Activated naive CD8-positive, alpha-beta T cell treated with anti-CD3 and anti-CD28 coated beads for 36 hours (primary cell): Measurements from ENCODE around the gene RAI1. TPM values are rescaled to one million over a fixed set of nuclear protein-coding genes. Genes with fewer than 3 reads are reported as not detected.
"Not testable (repeated sequence)": the region's sequence is repeated elsewhere in the genome, so short reads cannot be mapped to it uniquely, and the experiment has no call there.

Experiments
- DNase-seq: peaks from one replicate; pipeline ENCODE4 v3.0.0; 2021
- H3K27ac Mint-ChIP-seq: one replicate; pipeline ENCODE4 v1.8.0; 2022; ENCODE audit warnings: mild to moderate bottlenecking, moderate library complexity, mixed read lengths
- H3K27me3 Mint-ChIP-seq: one replicate; pipeline ENCODE4 v1.8.0; 2022; ENCODE audit warnings: mild to moderate bottlenecking, mixed read lengths
- H3K36me3 Mint-ChIP-seq: one replicate; pipeline ENCODE4 v1.8.0; 2021; ENCODE audit warnings: mild to moderate bottlenecking, mixed read lengths
- H3K4me1 Mint-ChIP-seq: one replicate; pipeline ENCODE4 v1.8.0; 2021; ENCODE audit warnings: mixed read lengths
- H3K4me3 Mint-ChIP-seq: one replicate; pipeline ENCODE4 v1.8.0; 2022; ENCODE audit warnings: mild to moderate bottlenecking, moderate library complexity, mixed read lengths
- H3K9me3 Mint-ChIP-seq: one replicate; pipeline ENCODE4 v1.8.0; 2022; ENCODE audit warnings: mixed read lengths
- total RNA-seq, 2 experiments: library from RNA; stranded (reverse); gene quantifications; one replicate each; pipeline ENCODE4 v1.2.3, GENCODE V29; 2021

Gene RAI1
- total RNA-seq, 2 experiments from 2014 or later, result 19.6 to 21.1 TPM

DNA sequence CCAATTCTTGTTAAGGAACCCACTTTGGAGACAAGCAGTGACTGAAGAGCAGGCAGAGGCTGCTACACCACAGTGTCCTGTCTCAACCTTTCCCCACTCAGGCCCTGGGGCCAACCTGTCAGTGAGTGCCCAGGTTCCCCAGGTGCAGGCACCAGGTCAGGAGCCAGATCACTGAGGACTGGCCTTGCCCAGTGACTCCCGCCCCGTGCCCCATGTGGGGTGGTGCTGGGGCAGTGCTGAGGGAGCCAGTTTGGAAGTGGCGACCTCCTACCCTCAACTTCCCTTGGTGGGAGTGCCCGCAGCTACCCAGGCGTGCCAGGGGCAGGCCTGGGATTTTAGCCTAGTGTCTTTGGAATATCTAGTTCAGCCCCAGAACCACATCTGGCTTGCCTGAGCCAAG is 126.2 kb downstream of the RAI1 start:
- no peaks in the 10 kb centered on the region for H3K9me3 Mint-ChIP-seq
- peaks cover 6% of the 10 kb centered on the region for H3K36me3 Mint-ChIP-seq
- no peak for DNase-seq
- H3K4me1 Mint-ChIP-seq, result peaks cover 16% of the 10 kb centered on the region
- H3K27me3 Mint-ChIP-seq, result no peaks in the 10 kb centered on the region
- peak overlapping the region; percentile 6 for H3K27ac Mint-ChIP-seq
- H3K4me3 Mint-ChIP-seq, result no peak overlapping the region

DNA sequence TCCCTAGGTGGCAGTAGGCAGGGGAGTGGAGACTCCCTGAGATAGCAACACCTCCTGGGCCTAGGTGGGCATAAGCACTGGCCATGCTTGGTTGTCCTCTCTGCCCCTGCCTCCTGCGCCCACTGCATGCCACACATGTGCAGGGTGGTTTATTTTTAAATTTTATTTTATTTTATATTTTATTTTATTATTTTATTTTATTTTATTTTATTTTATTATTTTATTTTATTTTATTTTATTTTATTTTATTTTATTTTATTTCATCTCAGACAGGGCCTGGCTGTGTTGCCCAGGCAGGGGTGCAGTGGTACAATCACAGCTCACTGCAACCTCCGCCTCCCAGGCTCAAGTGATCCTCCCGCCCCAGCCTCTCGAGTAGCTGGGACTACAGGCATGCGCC is 126.9 kb downstream of the RAI1 start:
- not testable (repeated sequence) for H3K27me3 Mint-ChIP-seq, DNase-seq, H3K27ac Mint-ChIP-seq, H3K36me3 Mint-ChIP-seq, H3K9me3 Mint-ChIP-seq, H3K4me3 Mint-ChIP-seq
- H3K4me1 Mint-ChIP-seq, result peaks cover 20% of the 10 kb centered on the region

DNA sequence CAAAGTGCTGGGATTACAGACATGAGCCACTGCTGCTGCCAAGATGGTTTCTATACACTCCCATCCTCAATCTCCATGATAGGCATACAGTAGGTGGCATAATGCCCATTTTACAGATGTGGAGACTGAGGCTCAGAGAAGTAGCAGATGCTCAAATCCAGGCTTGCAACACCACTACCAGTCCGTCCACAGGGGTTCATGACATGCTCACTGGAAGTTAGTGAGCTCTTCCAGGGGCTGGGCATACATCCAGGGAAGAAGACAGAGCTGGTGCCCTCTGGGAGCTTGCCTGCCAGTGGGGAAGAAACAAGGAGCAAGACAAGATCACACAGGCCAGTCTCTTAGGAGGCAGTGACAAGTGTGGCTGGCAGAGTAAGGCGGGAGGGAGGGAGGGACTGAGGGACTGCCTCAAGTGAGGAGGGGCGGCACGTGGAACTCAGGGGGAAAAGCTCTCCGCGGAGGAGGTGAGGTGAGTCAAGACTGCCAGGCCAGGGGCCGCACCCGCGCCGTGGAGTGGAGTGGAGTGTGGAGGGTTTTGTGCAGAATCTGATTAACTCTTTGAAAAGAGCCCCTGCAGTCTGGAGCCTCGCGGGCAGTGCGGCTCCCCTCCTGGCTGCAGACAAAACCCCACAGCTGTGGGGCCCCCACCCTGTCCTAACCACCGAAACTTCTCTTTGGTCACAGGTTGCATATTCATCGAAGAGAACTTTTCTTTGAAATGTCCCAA is 127.6 kb downstream of the RAI1 start:
- peaks cover 20% of the 10 kb centered on the region for H3K4me1 Mint-ChIP-seq
- H3K27me3 Mint-ChIP-seq, result no peaks in the 10 kb centered on the region
- DNase-seq, result peak; percentile 51
- H3K27ac Mint-ChIP-seq, result peak overlapping the region; percentile 17
- H3K4me3 Mint-ChIP-seq, result no peak overlapping the region
- peaks cover 6% of the 10 kb centered on the region for H3K36me3 Mint-ChIP-seq
- no peaks in the 10 kb centered on the region for H3K9me3 Mint-ChIP-seq

DNA sequence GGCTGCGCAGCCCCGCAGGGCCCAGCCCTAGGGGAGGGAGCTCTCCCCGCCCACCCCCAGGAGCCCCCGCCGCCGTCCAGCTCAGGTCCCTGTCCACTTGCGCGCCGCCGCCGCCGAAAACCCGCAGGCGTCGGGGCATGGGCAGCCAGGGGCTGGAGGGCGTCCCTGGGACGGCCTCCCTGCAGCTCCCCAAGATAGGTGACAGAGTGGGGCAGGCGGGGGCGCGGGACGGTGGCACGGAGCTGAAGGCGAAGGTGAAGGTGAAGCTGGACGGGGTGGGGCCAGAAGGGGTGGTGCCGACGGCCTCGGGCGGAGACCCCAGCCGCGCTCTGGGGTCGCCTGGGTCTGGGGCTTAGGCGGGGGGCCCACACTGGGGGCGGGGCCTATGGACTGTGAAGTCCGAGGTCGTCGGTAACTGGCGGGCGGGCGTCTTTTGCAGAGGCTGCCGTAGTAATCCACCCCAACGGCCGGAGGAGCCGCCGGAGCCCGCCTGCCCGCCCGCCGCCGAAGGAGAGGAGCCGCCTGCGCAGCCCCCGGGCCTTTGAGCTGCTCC is 128.3 kb downstream of the RAI1 start:
- Mint-ChIP-seq H3K9me3 (no peaks in the 10 kb centered on the region), H3K27me3 (no peaks in the 10 kb centered on the region), H3K4me3 (no peak overlapping the region), H3K27ac (no peak overlapping the region), H3K36me3 (peaks cover 3% of the 10 kb centered on the region), H3K4me1 (peaks cover 20% of the 10 kb centered on the region)
- DNase-seq, result no peak

- Mint-ChIP-seq H3K27ac (no peak overlapping the region), H3K36me3 (peaks cover 3% of the 10 kb centered on the region), H3K27me3 (no peaks in the 10 kb centered on the region), H3K4me3 (no peak overlapping the region), H3K9me3 (no peaks in the 10 kb centered on the region), H3K4me1 (peaks cover 23% of the 10 kb centered on the region)
- DNase-seq, result no peak
Measured at GRCh38 chr17:17810084-17810894, 129.0 kb downstream of the RAI1 start.

- Mint-ChIP-seq H3K9me3 (no peaks in the 10 kb centered on the region), H3K27ac (no peak overlapping the region), H3K36me3 (peaks cover 3% of the 10 kb centered on the region), H3K4me3 (no peak overlapping the region), H3K27me3 (no peaks in the 10 kb centered on the region), H3K4me1 (peaks cover 25% of the 10 kb centered on the region)
- DNase-seq, result no peak
Measured at GRCh38 chr17:17810895-17811248, 129.6 kb downstream of the RAI1 start.

- Mint-ChIP-seq H3K9me3 (no peaks in the 10 kb centered on the region), H3K36me3 (peaks cover 3% of the 10 kb centered on the region), H3K27ac (peak overlapping the region; percentile 63), H3K4me1 (peaks cover 25% of the 10 kb centered on the region), H3K27me3 (no peaks in the 10 kb centered on the region), H3K4me3 (no peak overlapping the region)
- DNase-seq, result no peak
Measured at GRCh38 chr17:17811381-17812210, 130.3 kb downstream of the RAI1 start.

DNA sequence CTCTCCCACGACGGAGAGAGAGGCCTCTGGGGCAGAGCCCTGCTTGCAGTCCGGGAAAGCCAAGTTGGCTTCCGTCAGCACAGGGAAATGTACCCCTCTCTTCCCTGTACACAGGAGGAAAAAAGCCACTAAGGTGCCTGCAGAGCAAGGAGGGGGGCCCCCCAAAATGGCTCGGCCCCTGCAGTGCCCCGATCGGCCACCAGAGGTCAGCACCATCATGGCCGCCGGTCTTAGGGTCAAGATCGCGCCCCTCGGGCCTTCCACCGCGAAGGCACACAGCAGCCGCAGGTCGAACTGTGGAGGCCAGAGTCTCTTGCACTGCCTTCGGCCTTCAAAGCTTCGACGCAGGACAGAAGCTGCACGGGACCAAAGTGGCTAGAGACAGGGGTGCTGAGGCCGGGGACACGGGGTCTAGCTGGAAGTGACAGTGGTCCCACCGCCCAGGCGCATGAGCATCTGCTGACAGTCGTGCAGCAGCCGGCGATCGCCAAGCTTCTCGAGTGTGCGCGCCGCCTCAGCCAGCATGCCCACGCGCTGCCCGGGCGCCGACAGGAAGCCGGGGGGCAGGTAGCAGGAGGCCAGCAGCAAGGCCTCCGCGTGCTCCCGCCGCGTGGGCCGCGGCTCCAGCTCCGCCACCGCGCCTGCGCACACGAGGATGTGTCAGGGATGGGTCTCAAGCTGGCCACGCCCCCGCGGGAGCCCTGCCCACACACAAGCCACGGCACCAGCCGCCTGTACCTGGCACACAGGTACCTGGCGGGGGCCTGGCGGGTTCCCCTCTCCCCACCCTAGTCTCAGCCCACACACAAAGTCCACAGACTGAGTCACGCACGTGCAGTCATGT is 131.2 kb downstream of the RAI1 start:
- Mint-ChIP-seq H3K27ac (peak overlapping the region; percentile 63), H3K27me3 (no peaks in the 10 kb centered on the region), H3K9me3 (no peaks in the 10 kb centered on the region), H3K4me1 (peaks cover 25% of the 10 kb centered on the region), H3K4me3 (no peak overlapping the region), H3K36me3 (peaks cover 6% of the 10 kb centered on the region)
- DNase-seq, result peak; percentile 72

- Mint-ChIP-seq H3K36me3 (peaks cover 9% of the 10 kb centered on the region), H3K9me3 (no peaks in the 10 kb centered on the region), H3K27me3 (no peaks in the 10 kb centered on the region), H3K27ac (peak overlapping the region; percentile 38), H3K4me1 (peaks cover 25% of the 10 kb centered on the region), H3K4me3 (no peak overlapping the region)
- no peak for DNase-seq
Measured at GRCh38 chr17:17813055-17813724, 131.9 kb downstream of the RAI1 start.

DNA sequence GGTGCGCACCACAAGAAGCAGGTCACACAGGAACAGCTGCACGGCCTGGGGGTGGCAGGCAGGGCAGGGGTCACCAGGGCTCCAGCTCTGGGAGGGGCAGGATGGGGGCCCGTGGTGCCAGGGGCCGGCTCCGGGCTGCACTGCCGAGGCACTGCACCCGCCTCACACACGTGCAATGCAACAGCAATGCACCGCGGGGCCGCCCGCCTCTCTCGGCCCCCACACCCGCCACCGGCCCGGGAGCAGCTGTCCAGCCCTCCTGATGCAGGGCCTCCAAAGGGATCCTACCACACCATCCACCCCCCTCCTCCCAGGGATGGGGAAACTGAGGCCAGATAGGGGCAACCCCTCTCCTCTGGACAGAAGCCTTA is 132.5 kb downstream of the RAI1 start:
- Mint-ChIP-seq H3K4me3 (no peak overlapping the region), H3K36me3 (peaks cover 13% of the 10 kb centered on the region), H3K4me1 (peaks cover 27% of the 10 kb centered on the region), H3K27ac (no peak overlapping the region), H3K27me3 (no peaks in the 10 kb centered on the region), H3K9me3 (no peaks in the 10 kb centered on the region)
- no peak for DNase-seq

DNA sequence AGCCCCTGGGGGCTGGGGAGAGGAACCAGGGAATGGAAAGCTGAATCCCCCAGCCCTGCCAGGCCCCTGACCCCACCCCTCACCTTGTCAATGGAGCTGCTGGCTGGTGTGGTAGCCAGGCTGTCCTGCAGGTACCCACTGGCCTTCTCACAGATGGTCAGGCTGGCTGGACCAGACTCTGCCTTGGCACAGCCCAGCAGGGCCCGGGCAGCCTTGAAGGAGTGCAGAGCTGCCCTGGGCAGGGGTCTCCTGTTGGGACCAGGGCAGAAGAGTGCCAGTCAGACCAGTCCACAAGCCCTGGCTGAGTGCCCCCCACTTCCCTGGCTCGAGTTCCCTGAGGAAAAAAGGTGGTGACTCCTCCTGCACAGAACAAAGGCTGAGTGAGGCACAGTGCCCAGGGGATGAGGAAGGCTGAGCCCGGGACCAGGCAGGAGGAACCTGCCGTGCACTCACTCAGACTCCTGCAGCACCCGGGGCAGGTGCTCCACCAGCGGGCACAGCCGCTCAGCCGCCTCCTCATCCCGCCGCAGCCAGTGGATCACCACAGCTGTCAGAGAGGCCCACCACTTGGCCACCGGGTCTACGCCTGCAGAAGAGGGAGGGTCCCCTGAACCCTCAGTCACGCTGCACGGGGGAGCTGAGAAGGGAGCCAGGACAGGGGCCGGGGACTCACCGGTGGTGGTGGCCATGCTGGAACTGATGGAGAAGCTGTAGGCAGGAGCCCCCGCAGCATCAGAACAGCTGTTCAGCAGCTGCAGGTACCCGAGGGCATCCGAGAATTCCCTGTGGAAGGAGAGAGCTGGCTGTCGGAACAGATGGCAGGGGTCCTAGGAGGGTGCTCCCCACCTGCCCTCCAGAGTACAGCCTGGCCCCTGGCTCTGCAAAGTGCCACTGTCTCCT is 133.2 kb downstream of the RAI1 start:
- no peak overlapping the region for H3K4me3 Mint-ChIP-seq
- H3K9me3 Mint-ChIP-seq, result no peaks in the 10 kb centered on the region
- H3K4me1 Mint-ChIP-seq, result peaks cover 27% of the 10 kb centered on the region
- no peak for DNase-seq
- H3K36me3 Mint-ChIP-seq, result peaks cover 19% of the 10 kb centered on the region
- H3K27me3 Mint-ChIP-seq, result no peaks in the 10 kb centered on the region
- H3K27ac Mint-ChIP-seq, result peak overlapping the region; percentile 16

- Mint-ChIP-seq H3K27me3 (no peaks in the 10 kb centered on the region), H3K27ac (peak overlapping the region; percentile 16)
Measured at GRCh38 chr17:17815062-17815406, 133.8 kb downstream of the RAI1 start.

More at GRCh38 chr17:17815062-17815406, 133.8 kb downstream of the RAI1 start:
- H3K4me3 Mint-ChIP-seq, result no peak overlapping the region
- H3K4me1 Mint-ChIP-seq, result peaks cover 34% of the 10 kb centered on the region
- no peaks in the 10 kb centered on the region for H3K9me3 Mint-ChIP-seq
- peaks cover 23% of the 10 kb centered on the region for H3K36me3 Mint-ChIP-seq
- no peak for DNase-seq
